GM23338 (cell line): Measurements from ENCODE around the gene ST6GALNAC1. TPM values are rescaled to one million over a fixed set of nuclear protein-coding genes. Genes with fewer than 3 reads are reported as not detected.

Experiments used
- ATAC-seq: fragments of 200-7000 bp; cut with Tn5 transposase; 3 replicates; pipeline ENCODE4 v1.9.1; 2020
- DNase-seq: peaks from one replicate; pipeline ENCODE4 v3.0.0-alpha.2; 2015; ENCODE audit warnings: low spot score
- H2AFZ ChIP-seq: fragments of 200-600 bp; sonication (generic); 2 replicates; pipeline ENCODE4 v1.8.0; 2016; ENCODE audit warnings: antibody characterized with exemption, mild to moderate bottlenecking, moderate library complexity
- H3F3A ChIP-seq: fragments of 200-600 bp; sonication (generic); replicated peaks from 2 replicates; pipeline ENCODE4 v1.8.0; 2017; ENCODE audit warnings: antibody characterized with exemption, mixed run types, low read depth
- H3K27ac ChIP-seq: fragments of 200-600 bp; sonication (generic); 2 replicates; pipeline ENCODE4 v1.6.1; 2016; ENCODE audit warnings: low read depth
- H3K27me3 ChIP-seq: fragments of 200-600 bp; sonication (generic); 2 replicates; pipeline ENCODE4 v1.8.0; 2016; ENCODE audit warnings: mild to moderate bottlenecking, mixed run types, moderate library complexity; ENCODE audit not compliant: insufficient read depth
- H3K36me3 ChIP-seq: fragments of 200-600 bp; sonication (generic); 2 replicates; pipeline ENCODE4 v1.8.0; 2016; ENCODE audit warnings: mild to moderate bottlenecking; ENCODE audit not compliant: insufficient read depth
- H3K4me1 ChIP-seq: fragments of 200-600 bp; sonication (generic); 2 replicates; pipeline ENCODE4 v1.8.0; 2016; ENCODE audit warnings: mild to moderate bottlenecking, moderate library complexity; ENCODE audit not compliant: insufficient read depth
- H3K4me2 ChIP-seq: fragments of 200-600 bp; sonication (generic); 2 replicates; pipeline ENCODE4 v1.7.1; 2017; ENCODE audit warnings: mixed run types
- H3K4me3 ChIP-seq: fragments of 200-600 bp; sonication (generic); 2 replicates; pipeline ENCODE4 v1.6.1; 2016; ENCODE audit warnings: mixed run types
- H3K79me2 ChIP-seq: fragments of 200-600 bp; sonication (generic); replicated peaks from 2 replicates; pipeline ENCODE4 v1.8.0; 2017; ENCODE audit warnings: mild to moderate bottlenecking; ENCODE audit not compliant: insufficient read depth
- H3K9me2 ChIP-seq: fragments of 200-600 bp; sonication (generic); 2 replicates; pipeline ENCODE4 v1.8.0; 2017; ENCODE audit not compliant: insufficient read depth
- H4K20me1 ChIP-seq: fragments of 200-600 bp; sonication (generic); replicated peaks from 2 replicates; pipeline ENCODE4 v1.8.0; 2017; ENCODE audit warnings: mild to moderate bottlenecking; ENCODE audit not compliant: insufficient read depth
- H3K27ac Mint-ChIP-seq: 2 replicates; pipeline ENCODE4 v1.8.0; 2020; ENCODE audit warnings: inconsistent platforms, mild to moderate bottlenecking, moderate library complexity, mixed read lengths
- H3K27me3 Mint-ChIP-seq: 3 replicates; pipeline ENCODE4 v1.8.0; 2022; ENCODE audit warnings: low read depth, mild to moderate bottlenecking, moderate library complexity, mixed read lengths, inconsistent platforms; ENCODE audit not compliant: insufficient read depth, poor library complexity
- H3K36me3 Mint-ChIP-seq: 3 replicates; pipeline ENCODE4 v1.8.0; 2021; ENCODE audit warnings: low read depth, mild to moderate bottlenecking, inconsistent platforms, moderate library complexity, mixed read lengths
- H3K4me1 Mint-ChIP-seq: 3 replicates; pipeline ENCODE4 v1.8.0; 2020; ENCODE audit warnings: mild to moderate bottlenecking, inconsistent platforms, mixed read lengths
- H3K4me3 Mint-ChIP-seq: 3 replicates; pipeline ENCODE4 v1.8.0; 2021; ENCODE audit warnings: moderate library complexity, mild to moderate bottlenecking, inconsistent platforms, mixed read lengths
- H3K9me3 Mint-ChIP-seq: 3 replicates; pipeline ENCODE4 v1.8.0; 2020; ENCODE audit warnings: moderate library complexity, mild to moderate bottlenecking, inconsistent platforms, mixed read lengths
- CREB1 ChIP-seq: fragments of 250-450 bp; sonication (Bioruptor Pico); IDR thresholded peaks from 2 replicates; pipeline ENCODE4 v1.5.0; 2020; ENCODE audit warnings: low read depth, mild to moderate bottlenecking, moderate library complexity
- EZH2 ChIP-seq: fragments of 200-600 bp; sonication (generic); IDR thresholded peaks from one replicate; pipeline ENCODE4 v1.8.0; 2017; ENCODE audit warnings: antibody characterized with exemption, mild to moderate bottlenecking, low read depth; ENCODE audit not compliant: unreplicated experiment
- EZH2phosphoT487 ChIP-seq: fragments of 200-600 bp; sonication (generic); IDR thresholded peaks from one replicate; pipeline ENCODE4 v1.8.1; 2018; ENCODE audit warnings: antibody characterized with exemption; ENCODE audit not compliant: unreplicated experiment
- NANOG ChIP-seq: IDR thresholded peaks from 2 replicates; pipeline ENCODE4 v1.6.1; 2016; ENCODE audit warnings: antibody characterized with exemption, borderline replicate concordance
- POLR2AphosphoS5 ChIP-seq: IDR thresholded peaks from 2 replicates; pipeline ENCODE4 v1.6.1; 2016; ENCODE audit warnings: antibody characterized with exemption, low read depth
- ZNF114 ChIP-seq: fragments of 250-450 bp; sonication (Bioruptor Pico); IDR thresholded peaks from 2 replicates; pipeline ENCODE4 v1.5.0; 2020; ENCODE audit warnings: mild to moderate bottlenecking, moderate library complexity
- ZNF331 ChIP-seq: fragments of 250-450 bp; sonication (Bioruptor Pico); IDR thresholded peaks from 2 replicates; pipeline ENCODE4 v1.5.0; 2020; ENCODE audit warnings: low read depth, mild to moderate bottlenecking, moderate library complexity
- polyA plus RNA-seq: library from polyadenylated mRNA; unstranded; fragments of >200 nt; fragmentation: Nextera tagmentation; extraction: Ambion mirVana; gene quantifications from 2 replicates; pipeline ENCODE4 v1.2.1, GENCODE V29; 2016
- total RNA-seq: library from RNA; depleted of rRNA; stranded (reverse); fragments of >200 nt; shearing (Covaris generic); gene quantifications from 2 replicates; pipeline ENCODE4 v1.2.3, GENCODE V29; 2014
- TF ChIP-seq, protein P1 (sequence below): IDR thresholded peaks from 2 replicates; pipeline ENCODE4 v1.6.1; 2016; ENCODE audit warnings: antibody characterized with exemption
- TF ChIP-seq, protein P2 (sequence below): fragments of 250-450 bp; sonication (Bioruptor Pico); IDR thresholded peaks from 2 replicates; pipeline ENCODE4 v1.5.0; 2020; ENCODE audit warnings: mild to moderate bottlenecking, moderate library complexity
- TF ChIP-seq, protein P3 (sequence below): IDR thresholded peaks from one replicate; pipeline ENCODE4 v1.6.1; 2018; ENCODE audit warnings: antibody characterized with exemption; ENCODE audit not compliant: unreplicated experiment
- TF ChIP-seq, protein P4 (sequence below), 2 experiments: fragments of 200-600 bp in 1 of 2; sonication (generic) in 1 of 2; conservative IDR thresholded peaks; 2 replicates each; pipeline versions ENCODE4 v1.5.1 to v1.6.1; 2016 to 2017; ENCODE audit warnings: antibody characterized with exemption in 2 of 2, low read depth in 2 of 2, mild to moderate bottlenecking in 2 of 2, moderate library complexity in 1 of 2

The ST6GALNAC1 gene
- total and polyA plus RNA-seq, 2 experiments from 2014 or later: not detected

DNA sequence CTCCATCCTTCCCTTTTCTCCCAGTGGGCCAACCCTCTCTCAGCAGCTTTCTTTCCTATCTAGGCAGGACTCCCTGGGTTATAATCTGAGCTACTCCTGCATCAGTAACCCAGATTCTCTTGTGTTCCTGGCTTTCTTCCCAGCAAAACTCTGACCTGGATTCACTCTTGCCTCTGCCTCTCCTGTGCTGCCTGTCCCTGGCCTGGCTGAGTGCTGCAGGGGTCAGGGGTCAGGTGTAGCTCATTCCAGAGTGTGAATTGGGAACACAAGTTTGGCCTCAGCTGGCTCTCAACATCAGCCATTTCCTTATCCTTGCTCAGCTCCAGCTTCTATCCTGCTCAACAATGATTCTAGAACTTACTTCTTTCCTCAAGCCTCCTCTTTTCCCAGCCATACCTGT, 55.4 kb downstream of the ST6GALNAC1 start:
- DNase-seq (no peak), ATAC-seq (no peak)
- no peaks in the 10 kb centered on the region for H3K9me2 ChIP-seq
- peaks cover 6% of the 10 kb centered on the region; the same call in 1 of the 3 replicates for H3K4me1 Mint-ChIP-seq
- no peaks in the 10 kb centered on the region; the same call in 1 of the 2 replicates for H4K20me1 ChIP-seq
- H3K4me3 ChIP-seq: no peak overlapping the region
- no peak overlapping the region for H3K4me3 Mint-ChIP-seq
- H3K27ac Mint-ChIP-seq: no peak overlapping the region
- peaks cover 3% of the 10 kb centered on the region for H3K4me1 ChIP-seq
- TF ChIP-seq ZNF114 (CRISPR knock-in tag): no peak
- TF ChIP-seq, protein P1, sequence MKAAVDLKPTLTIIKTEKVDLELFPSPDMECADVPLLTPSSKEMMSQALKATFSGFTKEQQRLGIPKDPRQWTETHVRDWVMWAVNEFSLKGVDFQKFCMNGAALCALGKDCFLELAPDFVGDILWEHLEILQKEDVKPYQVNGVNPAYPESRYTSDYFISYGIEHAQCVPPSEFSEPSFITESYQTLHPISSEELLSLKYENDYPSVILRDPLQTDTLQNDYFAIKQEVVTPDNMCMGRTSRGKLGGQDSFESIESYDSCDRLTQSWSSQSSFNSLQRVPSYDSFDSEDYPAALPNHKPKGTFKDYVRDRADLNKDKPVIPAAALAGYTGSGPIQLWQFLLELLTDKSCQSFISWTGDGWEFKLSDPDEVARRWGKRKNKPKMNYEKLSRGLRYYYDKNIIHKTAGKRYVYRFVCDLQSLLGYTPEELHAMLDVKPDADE: no peak
- TF ChIP-seq EZH2phosphoT487: no peak
- no peak for TF ChIP-seq POLR2AphosphoS5
- TF ChIP-seq, protein P2, sequence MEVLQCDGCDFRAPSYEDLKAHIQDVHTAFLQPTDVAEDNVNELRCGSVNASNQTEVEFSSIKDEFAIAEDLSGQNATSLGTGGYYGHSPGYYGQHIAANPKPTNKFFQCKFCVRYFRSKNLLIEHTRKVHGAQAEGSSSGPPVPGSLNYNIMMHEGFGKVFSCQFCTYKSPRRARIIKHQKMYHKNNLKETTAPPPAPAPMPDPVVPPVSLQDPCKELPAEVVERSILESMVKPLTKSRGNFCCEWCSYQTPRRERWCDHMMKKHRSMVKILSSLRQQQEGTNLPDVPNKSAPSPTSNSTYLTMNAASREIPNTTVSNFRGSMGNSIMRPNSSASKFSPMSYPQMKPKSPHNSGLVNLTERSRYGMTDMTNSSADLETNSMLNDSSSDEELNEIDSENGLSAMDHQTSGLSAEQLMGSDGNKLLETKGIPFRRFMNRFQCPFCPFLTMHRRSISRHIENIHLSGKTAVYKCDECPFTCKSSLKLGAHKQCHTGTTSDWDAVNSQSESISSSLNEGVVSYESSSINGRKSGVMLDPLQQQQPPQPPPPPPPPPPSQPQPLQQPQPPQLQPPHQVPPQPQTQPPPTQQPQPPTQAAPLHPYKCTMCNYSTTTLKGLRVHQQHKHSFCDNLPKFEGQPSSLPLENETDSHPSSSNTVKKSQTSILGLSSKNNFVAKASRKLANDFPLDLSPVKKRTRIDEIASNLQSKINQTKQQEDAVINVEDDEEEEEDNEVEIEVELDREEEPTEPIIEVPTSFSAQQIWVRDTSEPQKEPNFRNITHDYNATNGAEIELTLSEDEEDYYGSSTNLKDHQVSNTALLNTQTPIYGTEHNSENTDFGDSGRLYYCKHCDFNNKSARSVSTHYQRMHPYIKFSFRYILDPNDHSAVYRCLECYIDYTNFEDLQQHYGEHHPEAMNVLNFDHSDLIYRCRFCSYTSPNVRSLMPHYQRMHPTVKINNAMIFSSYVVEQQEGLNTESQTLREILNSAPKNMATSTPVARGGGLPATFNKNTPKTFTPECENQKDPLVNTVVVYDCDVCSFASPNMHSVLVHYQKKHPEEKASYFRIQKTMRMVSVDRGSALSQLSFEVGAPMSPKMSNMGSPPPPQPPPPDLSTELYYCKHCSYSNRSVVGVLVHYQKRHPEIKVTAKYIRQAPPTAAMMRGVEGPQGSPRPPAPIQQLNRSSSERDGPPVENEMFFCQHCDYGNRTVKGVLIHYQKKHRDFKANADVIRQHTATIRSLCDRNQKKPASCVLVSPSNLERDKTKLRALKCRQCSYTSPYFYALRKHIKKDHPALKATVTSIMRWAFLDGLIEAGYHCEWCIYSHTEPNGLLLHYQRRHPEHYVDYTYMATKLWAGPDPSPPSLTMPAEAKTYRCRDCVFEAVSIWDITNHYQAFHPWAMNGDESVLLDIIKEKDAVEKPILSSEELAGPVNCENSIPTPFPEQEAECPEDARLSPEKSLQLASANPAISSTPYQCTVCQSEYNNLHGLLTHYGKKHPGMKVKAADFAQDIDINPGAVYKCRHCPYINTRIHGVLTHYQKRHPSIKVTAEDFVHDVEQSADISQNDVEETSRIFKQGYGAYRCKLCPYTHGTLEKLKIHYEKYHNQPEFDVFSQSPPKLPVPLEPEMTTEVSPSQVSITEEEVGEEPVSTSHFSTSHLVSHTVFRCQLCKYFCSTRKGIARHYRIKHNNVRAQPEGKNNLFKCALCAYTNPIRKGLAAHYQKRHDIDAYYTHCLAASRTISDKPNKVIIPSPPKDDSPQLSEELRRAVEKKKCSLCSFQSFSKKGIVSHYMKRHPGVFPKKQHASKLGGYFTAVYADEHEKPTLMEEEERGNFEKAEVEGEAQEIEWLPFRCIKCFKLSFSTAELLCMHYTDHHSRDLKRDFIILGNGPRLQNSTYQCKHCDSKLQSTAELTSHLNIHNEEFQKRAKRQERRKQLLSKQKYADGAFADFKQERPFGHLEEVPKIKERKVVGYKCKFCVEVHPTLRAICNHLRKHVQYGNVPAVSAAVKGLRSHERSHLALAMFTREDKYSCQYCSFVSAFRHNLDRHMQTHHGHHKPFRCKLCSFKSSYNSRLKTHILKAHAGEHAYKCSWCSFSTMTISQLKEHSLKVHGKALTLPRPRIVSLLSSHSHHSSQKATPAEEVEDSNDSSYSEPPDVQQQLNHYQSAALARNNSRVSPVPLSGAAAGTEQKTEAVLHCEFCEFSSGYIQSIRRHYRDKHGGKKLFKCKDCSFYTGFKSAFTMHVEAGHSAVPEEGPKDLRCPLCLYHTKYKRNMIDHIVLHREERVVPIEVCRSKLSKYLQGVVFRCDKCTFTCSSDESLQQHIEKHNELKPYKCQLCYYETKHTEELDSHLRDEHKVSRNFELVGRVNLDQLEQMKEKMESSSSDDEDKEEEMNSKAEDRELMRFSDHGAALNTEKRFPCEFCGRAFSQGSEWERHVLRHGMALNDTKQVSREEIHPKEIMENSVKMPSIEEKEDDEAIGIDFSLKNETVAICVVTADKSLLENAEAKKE: no peak
- no peak for TF ChIP-seq ZNF331 (CRISPR knock-in tag)
- TF ChIP-seq, protein P3, sequence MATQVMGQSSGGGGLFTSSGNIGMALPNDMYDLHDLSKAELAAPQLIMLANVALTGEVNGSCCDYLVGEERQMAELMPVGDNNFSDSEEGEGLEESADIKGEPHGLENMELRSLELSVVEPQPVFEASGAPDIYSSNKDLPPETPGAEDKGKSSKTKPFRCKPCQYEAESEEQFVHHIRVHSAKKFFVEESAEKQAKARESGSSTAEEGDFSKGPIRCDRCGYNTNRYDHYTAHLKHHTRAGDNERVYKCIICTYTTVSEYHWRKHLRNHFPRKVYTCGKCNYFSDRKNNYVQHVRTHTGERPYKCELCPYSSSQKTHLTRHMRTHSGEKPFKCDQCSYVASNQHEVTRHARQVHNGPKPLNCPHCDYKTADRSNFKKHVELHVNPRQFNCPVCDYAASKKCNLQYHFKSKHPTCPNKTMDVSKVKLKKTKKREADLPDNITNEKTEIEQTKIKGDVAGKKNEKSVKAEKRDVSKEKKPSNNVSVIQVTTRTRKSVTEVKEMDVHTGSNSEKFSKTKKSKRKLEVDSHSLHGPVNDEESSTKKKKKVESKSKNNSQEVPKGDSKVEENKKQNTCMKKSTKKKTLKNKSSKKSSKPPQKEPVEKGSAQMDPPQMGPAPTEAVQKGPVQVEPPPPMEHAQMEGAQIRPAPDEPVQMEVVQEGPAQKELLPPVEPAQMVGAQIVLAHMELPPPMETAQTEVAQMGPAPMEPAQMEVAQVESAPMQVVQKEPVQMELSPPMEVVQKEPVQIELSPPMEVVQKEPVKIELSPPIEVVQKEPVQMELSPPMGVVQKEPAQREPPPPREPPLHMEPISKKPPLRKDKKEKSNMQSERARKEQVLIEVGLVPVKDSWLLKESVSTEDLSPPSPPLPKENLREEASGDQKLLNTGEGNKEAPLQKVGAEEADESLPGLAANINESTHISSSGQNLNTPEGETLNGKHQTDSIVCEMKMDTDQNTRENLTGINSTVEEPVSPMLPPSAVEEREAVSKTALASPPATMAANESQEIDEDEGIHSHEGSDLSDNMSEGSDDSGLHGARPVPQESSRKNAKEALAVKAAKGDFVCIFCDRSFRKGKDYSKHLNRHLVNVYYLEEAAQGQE: no peak
- TF ChIP-seq, protein P4, sequence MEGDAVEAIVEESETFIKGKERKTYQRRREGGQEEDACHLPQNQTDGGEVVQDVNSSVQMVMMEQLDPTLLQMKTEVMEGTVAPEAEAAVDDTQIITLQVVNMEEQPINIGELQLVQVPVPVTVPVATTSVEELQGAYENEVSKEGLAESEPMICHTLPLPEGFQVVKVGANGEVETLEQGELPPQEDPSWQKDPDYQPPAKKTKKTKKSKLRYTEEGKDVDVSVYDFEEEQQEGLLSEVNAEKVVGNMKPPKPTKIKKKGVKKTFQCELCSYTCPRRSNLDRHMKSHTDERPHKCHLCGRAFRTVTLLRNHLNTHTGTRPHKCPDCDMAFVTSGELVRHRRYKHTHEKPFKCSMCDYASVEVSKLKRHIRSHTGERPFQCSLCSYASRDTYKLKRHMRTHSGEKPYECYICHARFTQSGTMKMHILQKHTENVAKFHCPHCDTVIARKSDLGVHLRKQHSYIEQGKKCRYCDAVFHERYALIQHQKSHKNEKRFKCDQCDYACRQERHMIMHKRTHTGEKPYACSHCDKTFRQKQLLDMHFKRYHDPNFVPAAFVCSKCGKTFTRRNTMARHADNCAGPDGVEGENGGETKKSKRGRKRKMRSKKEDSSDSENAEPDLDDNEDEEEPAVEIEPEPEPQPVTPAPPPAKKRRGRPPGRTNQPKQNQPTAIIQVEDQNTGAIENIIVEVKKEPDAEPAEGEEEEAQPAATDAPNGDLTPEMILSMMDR (conservative IDR thresholded peaks at IDR 0.05; ENCODE audit: low read depth in 2 of 2): no peak
- TF ChIP-seq NANOG: no peak
- TF ChIP-seq EZH2: no peak
- TF ChIP-seq CREB1 (CRISPR knock-in tag): no peak
- H3K27me3 ChIP-seq: peaks cover 57% of the 10 kb centered on the region
- no peaks in the 10 kb centered on the region for H3K36me3 ChIP-seq
- no peak overlapping the region for H3K27ac ChIP-seq
- peaks cover 54% of the 10 kb centered on the region for H3K27me3 Mint-ChIP-seq
- 0 out of 2 replicates have a peak, but pooled peaks cover 3% of the 10 kb centered on the region for H3F3A ChIP-seq
- no peaks in the 10 kb centered on the region; the same call in 2 of the 3 replicates for H3K36me3 Mint-ChIP-seq
- no peaks in the 10 kb centered on the region for H3K79me2 ChIP-seq
- H2AFZ ChIP-seq: no peak overlapping the region
- H3K4me2 ChIP-seq: no peak overlapping the region
- no peaks in the 10 kb centered on the region; the same call in 1 of the 3 replicates for H3K9me3 Mint-ChIP-seq
